ENCODE results near the gene SLC4A9. TPM values are rescaled to one million over a fixed set of nuclear protein-coding genes. Genes with fewer than 3 reads are reported as not detected.
A peak's percentile ranks its signal among the peaks of the same experiment; 100 is the strongest.

SLC4A9 gene
- total RNA-seq, 6 donors from 2014 or later: 0.15 to 0.23 (median 0.17) TPM; not detected in 3

- no peak for TF ChIP-seq CTCF (IDR thresholded peaks at IDR 0.05)
- TF ChIP-seq EP300 (IDR thresholded peaks at IDR 0.05): no peak
- TF ChIP-seq POLR2AphosphoS5 (IDR thresholded peaks at IDR 0.05): no peak
- no peak for TF ChIP-seq POLR2A (IDR thresholded peaks at IDR 0.05)
- Histone ChIP-seq H3K9me3 (no peaks in the 10 kb centered on the region), H3K4me1 (peaks cover 8 to 22% (median 14%) of the 10 kb centered on the region in 4 donors), H3K36me3 (no peaks in the 10 kb centered on the region), H3K4me3 (no peak overlapping the region), H3K27me3 (no peaks in the 10 kb centered on the region), H3K27ac (no peak overlapping the region)
- ATAC-seq (ENCODE audit: low FRiP score in 2 of 2) (no peak), DNase-seq (no peak)
- WGBS, 2 donors: 80 to 89% methylated on average over 5 of the region's 5 CpGs
These were observed 42.1 kb upstream of the SLC4A9 start for GRCh38 chr5:140317859-140318258.

DNA sequence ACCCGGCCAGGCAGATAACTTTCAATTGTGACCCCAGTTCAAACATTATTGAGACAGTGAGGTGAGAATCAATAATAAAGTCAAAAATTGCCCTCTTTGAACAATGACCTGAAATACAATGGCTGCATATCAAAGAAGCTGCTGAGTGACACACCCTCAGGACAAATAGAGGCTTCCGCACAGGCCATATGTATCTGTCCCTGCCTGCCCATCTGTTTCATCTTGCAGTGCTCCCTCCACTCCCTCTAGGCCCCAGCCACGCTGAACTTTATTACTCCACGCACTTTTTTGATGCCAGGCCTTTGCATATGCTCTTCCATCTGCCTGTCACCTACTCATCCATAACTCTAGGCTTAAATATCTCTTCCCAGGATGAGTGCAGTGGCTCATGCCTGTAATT, 41.2 kb upstream of the SLC4A9 start:
- WGBS, 2 donors: 96 to 98% methylated on average over 4 of the region's 4 CpGs
- Histone ChIP-seq H3K9me3 (no peaks in the 10 kb centered on the region), H3K4me1 (peaks cover 17 to 30% (median 22%) of the 10 kb centered on the region in 4 donors), H3K27ac (no peak overlapping the region), H3K4me3 (no peak overlapping the region), H3K36me3 (no peaks in the 10 kb centered on the region), H3K27me3 (no peaks in the 10 kb centered on the region)
- TF ChIP-seq EP300 (IDR thresholded peaks at IDR 0.05) (no peak), POLR2AphosphoS5 (IDR thresholded peaks at IDR 0.05) (no peak), POLR2A (IDR thresholded peaks at IDR 0.05) (no peak), CTCF (IDR thresholded peaks at IDR 0.05) (no peak)
- ATAC-seq (ENCODE audit: low FRiP score in 2 of 2) (no peak), DNase-seq (no peak)

GRCh38 chr5:140319833-140320232, 40.2 kb upstream of the SLC4A9 start:
- H3K36me3 ChIP-seq: no peaks in the 10 kb centered on the region
- no peaks in the 10 kb centered on the region for H3K9me3 ChIP-seq
- peaks cover 24 to 41% (median 33%) of the 10 kb centered on the region in 4 donors for H3K4me1 ChIP-seq
- no peak overlapping the region for H3K27ac ChIP-seq
- H3K4me3 ChIP-seq: no peak overlapping the region
- ATAC-seq (ENCODE audit: low FRiP score in 2 of 2): peak in 1 of 2 donors; percentile 35
- H3K27me3 ChIP-seq: no peaks in the 10 kb centered on the region
- 87 to 94% methylated on average over 1 of the region's 1 CpG for WGBS, 2 donors
- TF ChIP-seq EP300 (IDR thresholded peaks at IDR 0.05): no peak
- TF ChIP-seq POLR2AphosphoS5 (IDR thresholded peaks at IDR 0.05): no peak
- no peak for TF ChIP-seq CTCF (IDR thresholded peaks at IDR 0.05)
- TF ChIP-seq POLR2A (IDR thresholded peaks at IDR 0.05): no peak
- DNase-seq: no peak

GRCh38 chr5:140321796-140322195, 38.2 kb upstream of the SLC4A9 start:
- TF ChIP-seq CTCF (IDR thresholded peaks at IDR 0.05) (no peak), EP300 (IDR thresholded peaks at IDR 0.05) (peak in 3 of 4 donors; percentile 38 to 87 (median 57)), POLR2A (IDR thresholded peaks at IDR 0.05) (no peak), POLR2AphosphoS5 (IDR thresholded peaks at IDR 0.05) (peak; percentile 83 to 95)
- WGBS, 2 donors: 51 to 63% methylated on average over 2 of the region's 2 CpGs
- DNase-seq: peak in 1 of 2 donors; percentile 82

More at GRCh38 chr5:140321796-140322195, 38.2 kb upstream of the SLC4A9 start:
- Histone ChIP-seq H3K4me1 (peaks cover 28 to 43% (median 36%) of the 10 kb centered on the region in 4 donors), H3K4me3 (no peak overlapping the region), H3K9me3 (no peaks in the 10 kb centered on the region), H3K27ac (peak overlapping the region in 3 of 4 donors; percentile 0 to 77 (median 36)), H3K27me3 (no peaks in the 10 kb centered on the region), H3K36me3 (no peaks in the 10 kb centered on the region)
- ATAC-seq (ENCODE audit: low FRiP score in 2 of 2): peak; percentile 80 to 85
